Stimulated activated CD4-positive, alpha-beta T cell treated with anti-CD3 and anti-CD28 coated beads, TNF-alpha, amount 100 ng/mL, for 1 hour (primary cell): ENCODE measurements around the gene ACTR3.

Experiments used
- DNase-seq, 3 donors: peaks; one replicate each; pipeline ENCODE4 v3.0.0-alpha.2; 2020; ENCODE audit warnings: low read depth in 3 of 3, low spot score in 1 of 3

Gene ACTR3

DNA sequence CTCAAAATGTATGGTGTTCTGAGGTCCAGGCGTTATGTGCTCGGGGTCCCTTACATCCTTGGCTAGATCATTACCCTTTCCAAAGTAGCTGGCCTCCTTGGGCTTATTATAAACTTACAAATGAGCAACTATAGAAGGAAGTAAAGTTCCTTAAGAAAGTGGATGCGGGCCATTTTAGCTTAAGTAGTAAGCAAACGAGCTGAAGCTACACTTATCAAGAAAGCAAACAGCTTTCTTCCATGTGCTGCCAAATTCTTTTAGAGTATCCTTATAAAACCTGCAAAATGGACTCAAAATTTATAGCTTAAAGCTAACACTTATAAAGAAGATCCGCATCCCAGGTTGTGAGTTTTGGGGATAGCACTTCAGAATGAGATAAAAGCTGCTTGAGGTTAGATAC, 75.3 kb downstream of the ACTR3 start:
- DNase-seq = no peak

DNA sequence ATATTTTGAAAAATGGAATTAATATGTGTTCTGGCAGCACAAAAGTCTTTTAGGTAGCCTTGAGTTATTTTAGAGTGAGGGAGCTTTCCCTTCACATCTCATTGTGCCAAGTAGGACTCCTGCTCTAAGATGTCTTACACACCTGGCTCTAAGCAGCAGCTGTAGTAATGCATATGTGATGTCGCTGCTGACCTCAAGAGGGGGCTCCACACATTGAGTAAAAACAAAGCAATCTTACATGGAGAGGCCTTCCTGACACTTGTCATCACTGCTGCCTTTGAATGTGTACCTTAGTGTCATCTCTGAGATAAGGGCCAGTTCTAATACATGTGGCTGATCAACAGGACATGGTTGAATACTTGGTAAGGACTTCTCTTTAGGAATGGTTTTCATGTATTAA, 75.8 kb downstream of the ACTR3 start:
- no peak for DNase-seq

DNA sequence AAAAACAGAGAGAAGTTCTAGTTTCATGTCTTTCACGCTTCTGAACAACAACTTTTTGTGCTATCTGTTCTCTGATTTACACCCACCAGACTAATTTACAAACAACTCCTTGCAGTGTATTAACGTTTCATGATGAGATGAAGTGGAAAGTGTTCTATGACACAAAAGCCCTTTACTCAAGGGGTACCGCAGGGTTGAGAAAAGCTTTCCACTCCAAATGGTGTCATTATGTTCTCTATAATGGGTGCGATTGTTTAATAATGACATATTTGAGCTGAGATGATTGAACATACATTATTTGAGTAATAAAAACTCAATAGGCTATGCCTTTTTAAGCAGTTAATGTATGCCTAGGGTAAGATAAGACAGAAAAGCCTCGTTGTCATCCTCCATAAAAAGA, 76.3 kb downstream of the ACTR3 start:
- no peak for DNase-seq

DNA sequence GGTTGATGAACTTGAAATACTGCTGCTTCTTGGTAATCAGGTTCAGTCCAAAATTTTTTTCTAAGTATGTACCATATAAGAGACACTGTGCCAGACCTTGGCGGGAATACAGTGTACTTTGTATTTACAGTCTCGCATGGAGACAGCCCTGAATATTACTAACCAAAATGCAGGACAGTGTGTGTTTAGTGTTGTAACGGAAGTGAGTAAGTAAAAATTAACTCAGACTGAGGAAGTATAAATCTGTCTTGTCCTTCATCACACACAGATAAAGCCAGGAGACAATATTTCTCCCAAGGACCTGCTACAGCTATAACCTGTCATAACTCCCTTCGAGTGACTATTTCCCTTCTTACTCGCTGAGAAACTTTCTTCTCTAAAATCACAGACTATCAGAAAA, 76.9 kb downstream of the ACTR3 start:
- no peak for DNase-seq

DNA sequence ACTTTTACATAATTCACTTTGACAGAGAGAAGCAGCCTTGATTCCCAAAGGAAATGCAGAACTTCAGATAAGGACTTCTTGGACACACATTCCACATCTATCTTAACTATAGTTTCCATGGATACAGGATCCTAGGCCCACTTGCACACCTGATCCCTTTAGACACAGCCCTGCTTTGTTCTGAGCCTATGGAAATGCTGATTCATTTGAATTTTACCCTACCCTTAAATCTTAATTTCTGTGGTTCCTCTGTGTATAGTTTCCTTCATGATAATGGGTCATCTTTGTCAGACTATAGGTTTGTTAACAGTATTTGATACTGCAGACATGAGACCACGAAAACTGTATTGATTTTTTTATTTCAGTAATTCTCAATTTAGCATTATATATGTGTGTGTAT, 77.4 kb downstream of the ACTR3 start:
- DNase-seq = no peak

DNA sequence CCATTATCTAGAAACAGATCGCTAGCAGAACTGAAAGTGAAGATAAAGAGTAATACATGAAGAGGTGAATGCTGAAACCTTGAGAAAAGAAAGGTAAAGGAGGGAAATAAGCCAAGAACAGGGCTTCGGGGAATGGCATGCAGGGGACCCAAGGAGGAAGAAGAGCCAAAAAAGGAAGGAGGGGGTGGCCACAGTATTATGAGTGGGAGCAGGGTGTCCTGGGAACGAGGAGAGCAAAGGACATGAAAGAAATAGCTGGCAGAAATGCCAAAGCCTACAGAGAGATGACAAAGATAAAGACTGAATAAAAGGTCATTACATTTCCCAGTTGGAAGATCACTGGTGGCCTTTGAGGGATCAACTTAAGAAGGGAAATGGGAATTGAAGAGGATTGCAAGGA, 82.9 kb downstream of the ACTR3 start:
- no peak for DNase-seq

DNA sequence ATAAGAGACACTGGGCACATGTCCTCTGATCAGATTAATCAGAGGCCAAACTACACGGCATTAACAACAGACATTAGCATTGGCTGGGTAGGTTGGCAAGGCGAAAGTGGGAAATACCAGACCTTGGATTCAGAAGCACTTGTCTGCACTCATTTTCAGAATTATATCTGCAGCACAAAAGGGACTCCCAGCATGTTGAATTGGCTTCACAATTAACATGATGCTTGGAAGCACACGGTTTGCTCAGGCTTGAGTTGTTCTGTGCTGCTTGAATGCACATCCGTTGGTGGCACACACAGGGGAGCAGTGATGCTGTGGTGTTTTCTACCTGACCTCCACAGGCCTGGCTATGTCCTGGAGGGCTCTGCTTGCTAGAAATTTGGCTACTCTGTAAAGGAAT, 83.9 kb downstream of the ACTR3 start:
- DNase-seq = no peak

DNA sequence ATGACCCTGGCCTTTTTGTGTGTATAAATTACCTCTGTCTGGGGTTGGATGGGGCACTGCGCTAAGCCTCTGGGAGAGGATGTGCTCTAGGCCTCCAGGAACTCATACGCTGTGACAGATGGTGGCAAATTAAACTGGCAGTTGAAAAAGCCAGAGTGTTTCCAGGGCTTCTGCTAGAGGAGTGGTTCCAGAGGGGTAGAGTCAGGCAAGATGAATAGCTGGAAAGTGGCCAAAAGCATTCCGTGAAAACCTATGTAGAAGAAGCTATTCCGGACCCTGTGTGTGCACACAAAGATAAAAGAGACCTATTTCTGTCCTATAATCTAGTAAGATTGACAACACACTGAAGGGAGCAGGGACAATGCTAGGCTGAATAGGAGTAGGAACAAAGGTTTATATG, 84.8 kb downstream of the ACTR3 start:
- DNase-seq = no peak

DNA sequence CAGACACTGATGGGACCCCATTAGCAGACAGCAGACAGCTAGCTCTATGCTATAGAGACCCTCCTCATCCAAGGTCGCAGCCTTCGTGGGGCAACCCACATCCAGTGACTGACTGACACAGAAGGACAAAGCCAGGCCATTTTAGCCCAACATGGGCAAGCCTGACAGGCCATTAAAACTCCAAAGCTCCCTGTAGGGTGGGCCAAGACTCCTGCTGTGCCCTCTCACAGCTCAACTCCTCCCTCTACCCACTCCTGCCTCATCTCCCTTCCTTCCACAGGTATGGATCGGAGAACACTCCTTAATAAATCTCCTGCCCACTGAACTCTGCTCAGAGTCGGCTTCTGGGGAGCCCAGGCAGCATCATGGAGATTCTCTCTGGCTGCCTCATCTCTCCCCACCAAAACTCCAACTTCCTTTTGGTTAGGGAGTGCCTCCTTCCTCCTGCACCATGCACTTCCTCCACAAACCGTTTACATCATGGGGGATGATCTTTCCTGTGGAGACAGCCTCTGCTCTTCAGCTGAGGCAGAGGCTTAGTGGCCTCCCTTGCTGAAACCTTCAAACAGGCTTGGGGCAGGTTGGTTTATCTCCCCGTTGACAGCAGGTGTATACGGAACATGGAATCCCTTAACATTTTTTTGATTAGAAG, 86.5 kb downstream of the ACTR3 start:
- no peak for DNase-seq

DNA sequence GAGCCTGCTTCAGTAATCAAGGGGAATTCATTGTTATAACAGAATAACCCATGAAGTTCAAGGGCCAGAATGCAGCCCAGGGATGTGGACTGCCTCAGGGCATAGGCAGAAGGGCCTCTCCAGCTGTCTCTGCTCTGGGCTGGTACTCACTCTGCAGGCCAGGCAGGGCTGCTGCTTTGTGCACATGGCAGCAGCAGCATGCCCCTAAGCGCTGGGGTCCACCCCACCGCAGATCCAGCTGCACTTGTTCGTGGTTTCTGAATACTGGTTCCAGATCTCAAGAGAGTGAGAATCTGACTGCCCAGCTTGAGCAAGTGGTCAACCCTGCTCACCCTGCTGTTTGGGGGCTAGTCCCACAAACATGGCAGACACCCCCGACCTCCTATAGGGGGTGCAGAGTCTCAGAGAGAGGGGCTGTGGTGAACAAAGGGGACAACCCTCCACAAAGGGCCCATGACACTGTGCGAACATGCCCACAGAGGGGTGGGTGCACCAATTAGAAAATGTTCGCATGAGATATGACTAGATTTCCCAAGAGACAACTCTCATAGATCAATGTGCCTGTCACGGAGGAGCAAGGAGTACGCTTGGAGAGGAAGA, 87.3 kb downstream of the ACTR3 start:
- DNase-seq = no peak

DNA sequence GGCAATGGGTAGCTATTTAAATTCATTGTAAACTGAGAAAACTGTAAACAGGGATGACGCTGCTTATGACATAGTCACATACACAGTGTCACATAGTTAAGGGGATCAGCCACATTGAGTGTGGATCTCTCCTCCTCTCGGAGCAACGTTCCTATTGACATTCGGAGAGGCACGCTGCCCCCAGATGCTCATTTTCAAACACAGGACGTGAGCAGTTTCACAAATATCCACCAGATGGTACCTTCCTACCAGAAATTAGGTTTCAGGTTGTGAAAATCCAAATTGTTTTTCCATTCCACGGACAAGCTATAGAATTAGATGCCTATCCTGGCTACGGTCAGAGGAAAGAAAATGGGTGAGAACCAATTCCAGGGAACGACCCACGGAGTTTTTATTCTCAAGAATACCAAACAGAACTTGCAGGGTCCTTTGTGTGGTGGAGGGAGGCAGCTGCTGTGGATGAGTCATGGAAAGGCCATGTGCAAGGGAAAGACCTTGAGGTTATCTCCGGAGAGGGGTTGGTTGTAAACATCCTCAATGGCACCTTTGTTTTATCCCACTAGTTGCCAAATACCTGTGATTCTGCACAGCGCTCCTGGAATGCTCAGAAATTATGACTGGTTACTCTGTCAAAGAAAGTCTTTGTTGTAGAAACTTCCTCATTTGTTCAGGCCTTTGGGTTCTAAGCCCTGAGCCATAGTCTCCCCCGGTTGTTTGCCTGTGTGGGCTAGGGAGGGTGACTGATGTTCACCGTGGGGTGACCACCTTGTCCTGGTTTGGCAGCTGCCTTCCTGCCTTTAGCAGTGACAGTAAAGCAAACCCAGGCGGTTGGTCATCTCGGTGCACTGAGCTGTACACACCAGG, 88.0 kb downstream of the ACTR3 start:
- no peak for DNase-seq

DNA sequence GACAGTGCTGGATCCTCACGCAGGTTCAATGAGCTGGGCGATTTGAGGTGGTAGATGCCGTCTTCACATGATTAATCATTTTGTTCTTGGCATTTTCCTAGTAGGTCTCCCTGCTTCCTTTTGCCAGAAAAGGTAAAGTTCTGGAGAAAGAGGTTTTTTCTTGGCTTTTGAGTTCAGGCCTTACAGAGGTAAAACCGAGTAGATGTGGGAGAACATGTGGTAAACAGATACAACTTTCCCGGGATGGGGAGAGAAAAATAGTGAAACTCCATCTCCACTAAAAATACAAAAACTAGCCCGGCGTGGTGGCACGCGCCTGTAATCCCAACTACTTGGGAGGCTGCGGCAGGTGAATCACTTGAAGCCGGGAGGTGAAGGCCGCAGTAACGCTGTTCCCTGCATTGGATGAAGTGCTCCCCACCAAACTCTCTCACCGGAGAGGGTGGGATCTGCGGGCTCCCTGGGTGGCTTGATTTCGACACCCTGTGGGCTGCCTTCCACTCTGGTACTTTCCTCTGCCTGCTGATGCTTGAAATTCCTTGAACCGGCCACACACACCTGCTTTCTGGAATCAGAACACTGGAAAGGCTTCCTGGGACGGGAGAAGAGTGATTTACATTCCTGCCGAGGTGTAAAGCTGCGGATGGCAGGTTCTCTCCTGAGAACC, 88.8 kb downstream of the ACTR3 start:
- DNase-seq = no peak

DNA sequence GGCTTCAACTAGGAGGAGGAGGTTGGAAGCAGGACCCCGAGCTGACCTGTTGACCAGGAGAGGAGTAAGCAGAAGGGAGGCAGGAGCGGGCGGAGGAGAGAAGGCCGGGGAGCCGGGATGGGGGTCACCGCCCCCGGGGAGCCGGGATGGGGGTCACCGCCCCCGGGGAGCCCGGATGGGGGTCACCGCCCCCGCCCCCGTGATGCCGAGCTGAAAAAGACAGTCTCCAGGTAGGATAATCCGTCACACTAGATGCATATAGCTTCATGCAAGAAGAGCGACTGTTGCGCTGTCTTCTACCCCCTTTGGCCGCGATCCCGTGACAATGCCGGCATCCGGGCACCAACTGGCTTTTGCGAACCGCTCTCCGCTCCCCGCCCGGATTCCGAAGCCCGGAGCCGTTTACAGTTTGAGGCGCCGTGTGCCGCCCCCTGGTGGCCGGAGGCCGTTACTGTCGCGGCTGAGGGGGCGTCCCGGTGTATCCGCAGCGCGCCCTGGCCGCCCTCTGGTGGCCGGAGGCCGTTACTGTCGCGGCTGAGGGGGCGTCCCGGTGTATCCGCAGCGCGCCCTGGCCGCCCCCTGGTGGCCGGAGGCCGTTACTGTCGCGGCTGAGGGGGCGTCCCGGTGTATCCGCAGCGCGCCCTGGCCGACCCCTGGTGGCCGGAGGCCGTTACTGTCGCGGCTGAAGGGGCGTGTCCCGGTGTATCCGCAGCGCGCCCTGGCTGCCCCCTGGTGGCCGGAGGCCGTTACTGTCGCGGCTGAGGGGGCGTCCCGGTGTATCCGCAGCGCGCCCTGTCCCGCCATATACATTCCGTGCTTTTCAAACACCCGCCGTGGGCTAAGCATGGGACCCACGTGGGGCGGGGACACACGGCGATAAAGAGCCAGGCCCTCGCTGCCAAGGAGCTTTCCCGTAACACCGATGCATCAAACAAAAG, 89.6 kb downstream of the ACTR3 start:
- DNase-seq = peak in 2 of 3 donors; percentile 12 to 50

DNA sequence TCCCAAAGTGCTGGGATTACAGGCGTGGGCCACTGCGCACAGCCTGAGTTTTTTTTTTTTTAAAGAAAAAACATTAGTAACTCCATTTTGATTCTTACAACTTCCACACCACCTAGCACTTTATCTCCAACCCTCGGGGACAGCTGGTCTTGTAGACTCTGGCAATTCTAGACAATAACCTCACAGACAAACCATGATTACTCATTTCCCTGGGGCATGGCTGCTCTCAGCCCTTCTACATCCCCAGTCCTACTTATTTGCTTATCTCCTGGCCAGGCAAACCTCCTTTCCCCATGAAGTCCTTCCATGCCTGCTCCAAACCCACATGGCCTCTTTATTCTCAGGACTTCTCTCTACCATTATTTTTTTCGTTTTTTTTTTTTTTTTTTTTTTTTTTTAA, 91.1 kb downstream of the ACTR3 start:
- no peak for DNase-seq

DNA sequence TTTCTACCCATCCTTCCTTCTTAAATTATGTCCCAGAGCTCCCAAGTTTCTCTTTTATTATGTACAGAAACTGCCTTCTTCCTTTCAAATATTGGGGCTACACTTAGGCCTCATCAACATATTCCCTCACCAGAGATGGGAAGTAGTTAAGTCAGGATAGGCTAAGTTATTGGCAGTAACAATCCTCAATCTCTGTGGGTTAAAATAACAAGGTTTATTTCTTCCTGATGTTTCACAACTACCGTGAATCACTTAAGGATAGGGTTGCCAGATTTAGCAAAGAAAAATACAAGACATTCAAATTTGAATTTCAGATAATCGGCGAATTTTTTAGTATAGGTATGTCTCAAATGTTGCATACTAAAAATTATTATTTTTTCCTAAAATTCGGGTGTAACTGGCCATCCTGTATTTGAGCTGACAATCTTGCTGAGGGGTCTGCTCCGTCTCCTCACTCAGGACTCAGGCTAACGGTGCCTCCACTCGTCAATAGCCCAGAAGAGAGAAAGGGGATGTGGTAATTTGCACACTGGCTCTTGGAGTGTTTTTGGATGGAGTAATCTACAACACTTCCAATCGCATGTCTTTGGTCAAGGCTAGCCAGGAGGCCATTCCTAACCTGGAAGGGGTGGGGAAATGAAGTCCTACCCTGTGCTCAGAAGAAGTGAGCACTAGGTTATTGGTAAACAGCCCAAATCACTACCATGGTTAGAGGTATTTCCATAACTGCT, 91.7 kb downstream of the ACTR3 start:
- DNase-seq = no peak

DNA sequence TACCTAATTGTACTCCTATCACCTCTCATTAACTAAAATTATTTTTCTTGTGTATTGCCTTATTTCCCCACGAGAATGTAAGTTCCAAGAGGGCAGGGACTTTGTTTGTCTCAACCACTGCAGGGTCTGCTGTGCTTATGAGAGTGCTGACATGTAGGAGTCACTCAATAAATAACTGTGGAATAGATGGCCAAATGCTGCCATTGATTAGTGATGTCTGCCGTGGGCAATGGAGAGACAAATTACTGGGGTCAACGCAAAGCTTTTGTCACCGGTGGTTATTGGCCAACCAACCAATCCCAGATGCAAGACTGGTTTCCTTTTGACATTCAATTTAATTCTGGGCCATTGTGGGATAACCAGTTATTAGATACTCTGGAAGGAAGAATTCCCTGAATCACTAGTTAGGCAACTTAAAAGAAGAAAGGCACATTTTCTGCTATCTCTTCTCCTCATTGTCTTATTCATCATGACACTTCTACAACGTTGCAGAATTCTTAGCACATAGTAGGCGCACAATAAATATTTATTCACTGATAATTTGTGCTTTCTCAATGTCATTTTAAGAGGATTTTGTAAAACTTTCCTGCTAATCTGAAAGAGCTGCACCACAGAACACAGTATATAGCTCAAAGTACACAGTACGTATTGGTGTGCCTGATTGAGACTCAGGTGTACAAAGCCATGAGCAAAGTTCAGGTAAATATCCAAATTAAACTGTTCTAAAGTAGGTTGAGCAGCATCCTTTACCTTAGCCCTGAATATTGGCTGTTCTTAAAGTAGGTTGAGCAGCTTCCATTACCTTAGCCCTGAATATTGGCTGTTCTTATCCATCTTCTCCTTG, 95.9 kb downstream of the ACTR3 start:
- no peak for DNase-seq

DNA sequence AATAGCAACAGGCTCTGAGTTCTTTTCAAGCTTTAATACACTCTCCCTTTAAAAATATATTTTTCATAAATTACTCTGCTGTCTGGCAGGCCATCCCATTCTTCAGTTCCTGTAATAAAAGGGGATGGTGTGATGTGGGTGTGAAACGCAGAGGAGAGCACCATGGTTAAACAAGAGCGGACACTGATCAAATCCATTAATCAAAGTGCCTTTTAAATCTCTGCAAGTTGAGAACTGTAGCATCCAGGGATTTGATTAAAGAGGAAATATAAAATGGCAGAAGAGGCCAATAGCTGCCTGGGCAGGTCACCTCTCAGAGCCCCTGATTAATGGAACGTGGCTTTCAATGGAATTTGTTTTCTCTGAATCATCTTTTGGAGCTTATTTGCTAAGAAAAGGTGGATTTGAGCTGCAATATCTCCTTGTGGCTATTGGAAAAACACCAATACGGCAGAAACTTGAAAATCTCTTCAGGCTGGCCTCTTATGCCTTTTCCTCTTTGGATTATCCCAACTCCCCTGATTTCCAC, 96.9 kb downstream of the ACTR3 start:
- DNase-seq = no peak

DNA sequence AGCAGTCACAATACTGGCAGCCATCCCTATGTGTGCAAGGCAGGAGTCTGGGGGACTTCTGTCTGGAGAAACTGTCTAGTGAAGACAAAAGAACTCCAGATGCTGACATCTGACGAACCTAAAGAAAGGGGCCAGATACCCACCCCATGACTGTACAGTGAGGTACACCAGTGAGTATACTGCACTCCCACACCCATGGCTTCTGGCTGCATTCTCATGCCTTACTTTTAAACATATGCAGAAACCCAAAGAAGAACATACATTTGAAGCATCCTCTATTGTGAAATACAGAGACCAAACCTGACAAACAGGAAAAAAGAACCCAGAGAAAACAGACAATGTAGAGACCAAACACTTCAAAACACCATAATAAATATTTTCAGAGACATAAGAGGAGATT, 102.2 kb downstream of the ACTR3 start:
- no peak for DNase-seq
